GM12878 (cell line): Measurements from ENCODE around the gene OS9. TPM values are rescaled to one million over a fixed set of nuclear protein-coding genes. Genes with fewer than 3 reads are reported as not detected.
A peak's percentile ranks its signal among the peaks of the same experiment; 100 is the strongest.

ENCODE experiments used
- ATF7 ChIP-seq: fragments of 450-650 bp; IDR thresholded peaks from 2 replicates; pipeline ENCODE4 v1.6.1; 2016; ENCODE audit warnings: low read depth, mild to moderate bottlenecking
- CREM ChIP-seq: IDR thresholded peaks from 2 replicates; pipeline ENCODE4 v1.6.1; 2014; ENCODE audit warnings: antibody characterized with exemption, low read depth
- MXI1 ChIP-seq: fragments of 150-350 bp; IDR thresholded peaks from 2 replicates; pipeline ENCODE4 v1.6.1; 2011; ENCODE audit warnings: low read depth, mild to moderate bottlenecking, inconsistent platforms, low read length, improper control_type of control experiment
- PAX5 ChIP-seq: IDR thresholded peaks from 2 replicates; pipeline ENCODE4 v1.6.1; 2011; ENCODE audit warnings: low read depth, low read length, borderline replicate concordance
- WRNIP1 ChIP-seq: IDR thresholded peaks from 2 replicates; pipeline ENCODE4 v1.6.1; 2011; ENCODE audit warnings: low read depth, low read length, improper control_type of control experiment, borderline replicate concordance
- ZNF622 ChIP-seq: fragments of 450-650 bp; IDR thresholded peaks from 2 replicates; pipeline ENCODE4 v1.6.1; 2017; ENCODE audit warnings: mild to moderate bottlenecking, inconsistent platforms
- polyA plus RNA-seq, 11 experiments: library from polyadenylated mRNA; depleted of rRNA in 4 of 11; unstranded in 6 of 11; stranded (reverse) in 5 of 11; fragments of >200 nt; fragmentation: Nextera tagmentation in 4 of 11; fragmentation: Illumina TruSeq in 1 of 11; extraction: Ambion mirVana in 4 of 11; extraction: Trizol in 1 of 11; gene quantifications; 1 replicate in 1 of 11; 2 replicates in 10 of 11; pipeline versions ENCODE4 v1.2.1 to v1.2.3, GENCODE V29; 2011 to 2016; ENCODE audit warnings: inconsistent platforms in 2 of 11, missing spikeins in 2 of 11, low read depth in 1 of 11
- total RNA-seq, 4 experiments: library from RNA; depleted of rRNA in 3 of 4; stranded (reverse); fragments of >200 nt in 3 of 4; fragmentation: Illumina TruSeq in 1 of 4; extraction: Trizol in 1 of 4; gene quantifications; 2 replicates each; pipeline versions ENCODE4 v1.2.1 to v1.2.3, GENCODE V29; 2013 to 2021
- TF ChIP-seq, protein P1 (sequence below), 3 experiments: IDR thresholded peaks in 2 of 3; conservative IDR thresholded peaks in 1 of 3; 2 replicates each; pipeline ENCODE4 v1.5.1; 2011; ENCODE audit warnings: low read depth in 3 of 3, low read length in 3 of 3, mild to moderate bottlenecking in 3 of 3, control low read depth in 2 of 3, moderate library complexity in 2 of 3, inconsistent platforms in 1 of 3, mixed read lengths in 1 of 3; ENCODE audit not compliant: control insufficient read depth in 2 of 3, insufficient read depth in 1 of 3; ENCODE audit errors: extremely low read depth in 1 of 3
- TF ChIP-seq, protein P2 (sequence below): fragments of 450-650 bp; conservative IDR thresholded peaks from 2 replicates; pipeline ENCODE4 v1.6.1; 2017; ENCODE audit warnings: mild to moderate bottlenecking, moderate library complexity

Gene OS9
- total and polyA plus RNA-seq, 10 of the 15 experiments (the other 5 are each of a cell fraction or from before 2014, with no cell fraction given) = 5.2 to 106 (median 79.1) TPM

DNA sequence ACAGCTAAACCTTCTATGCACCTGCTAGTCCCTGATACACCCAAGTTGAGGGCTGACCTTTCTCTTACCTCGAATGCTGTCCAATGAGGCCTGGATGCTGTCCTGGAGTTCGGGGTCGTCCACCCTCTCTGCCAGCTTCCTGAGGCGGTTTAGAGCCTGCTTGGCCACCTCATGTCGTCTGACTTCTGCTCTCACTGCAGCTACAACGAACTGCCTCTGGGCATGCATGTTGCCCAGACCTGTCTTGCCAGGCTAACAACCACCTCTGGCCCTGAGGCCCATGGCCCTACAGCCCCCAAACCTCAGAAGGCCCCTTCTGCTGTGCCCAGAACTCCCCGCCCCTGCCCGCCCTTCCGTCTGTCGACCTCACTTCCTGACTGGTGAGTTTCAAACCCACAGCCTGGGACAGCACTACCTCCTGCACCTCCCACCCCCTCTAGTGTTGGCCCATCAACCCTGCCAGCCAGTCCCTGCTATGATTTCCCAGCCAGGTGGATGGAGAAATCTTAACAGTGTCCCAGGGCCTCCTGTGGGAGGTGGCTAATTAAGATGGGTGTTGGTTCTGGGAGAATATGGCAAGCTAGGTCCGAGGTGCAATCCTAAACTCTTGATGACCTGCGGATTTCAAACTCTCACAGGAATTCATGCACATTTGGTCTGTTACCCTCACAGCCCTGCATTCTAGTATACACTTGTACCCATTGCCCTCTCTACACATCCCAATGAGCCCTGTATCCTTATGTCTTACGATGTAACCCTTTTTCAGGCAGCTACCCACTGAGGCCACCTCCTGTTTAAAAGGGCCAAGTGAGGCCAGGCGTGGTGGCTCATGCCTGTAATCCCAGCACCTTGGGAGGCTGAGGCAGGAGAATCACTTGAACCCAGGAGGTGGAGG lies 48.2 kb downstream of the OS9 start (continued):
- TF ChIP-seq MXI1 (peak; percentile 33; the same call in 1 of the 2 replicates), ATF7 (0 out of 2 replicates have a peak, but pooled peaks have one; percentile 21), WRNIP1 (0 out of 2 replicates have a peak, but pooled peaks have one; percentile 40), CREM (peak; percentile 20; the same call in 1 of the 2 replicates), PAX5 (0 out of 2 replicates have a peak, but pooled peaks have one; percentile 4), ZNF622 (no peak)
- TF ChIP-seq, protein P1, sequence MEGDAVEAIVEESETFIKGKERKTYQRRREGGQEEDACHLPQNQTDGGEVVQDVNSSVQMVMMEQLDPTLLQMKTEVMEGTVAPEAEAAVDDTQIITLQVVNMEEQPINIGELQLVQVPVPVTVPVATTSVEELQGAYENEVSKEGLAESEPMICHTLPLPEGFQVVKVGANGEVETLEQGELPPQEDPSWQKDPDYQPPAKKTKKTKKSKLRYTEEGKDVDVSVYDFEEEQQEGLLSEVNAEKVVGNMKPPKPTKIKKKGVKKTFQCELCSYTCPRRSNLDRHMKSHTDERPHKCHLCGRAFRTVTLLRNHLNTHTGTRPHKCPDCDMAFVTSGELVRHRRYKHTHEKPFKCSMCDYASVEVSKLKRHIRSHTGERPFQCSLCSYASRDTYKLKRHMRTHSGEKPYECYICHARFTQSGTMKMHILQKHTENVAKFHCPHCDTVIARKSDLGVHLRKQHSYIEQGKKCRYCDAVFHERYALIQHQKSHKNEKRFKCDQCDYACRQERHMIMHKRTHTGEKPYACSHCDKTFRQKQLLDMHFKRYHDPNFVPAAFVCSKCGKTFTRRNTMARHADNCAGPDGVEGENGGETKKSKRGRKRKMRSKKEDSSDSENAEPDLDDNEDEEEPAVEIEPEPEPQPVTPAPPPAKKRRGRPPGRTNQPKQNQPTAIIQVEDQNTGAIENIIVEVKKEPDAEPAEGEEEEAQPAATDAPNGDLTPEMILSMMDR (IDR thresholded peaks at IDR 0.05 in 2 of 3, conservative IDR thresholded peaks at IDR 0.05 in 1 of 3; ENCODE audit: control insufficient read depth in 2 of 3, extremely low read depth in 1 of 3, insufficient read depth in 1 of 3, low read depth in 3 of 3, low read length in 3 of 3) = peak; percentile 69 to 81 (median 76)
- TF ChIP-seq, protein P2, sequence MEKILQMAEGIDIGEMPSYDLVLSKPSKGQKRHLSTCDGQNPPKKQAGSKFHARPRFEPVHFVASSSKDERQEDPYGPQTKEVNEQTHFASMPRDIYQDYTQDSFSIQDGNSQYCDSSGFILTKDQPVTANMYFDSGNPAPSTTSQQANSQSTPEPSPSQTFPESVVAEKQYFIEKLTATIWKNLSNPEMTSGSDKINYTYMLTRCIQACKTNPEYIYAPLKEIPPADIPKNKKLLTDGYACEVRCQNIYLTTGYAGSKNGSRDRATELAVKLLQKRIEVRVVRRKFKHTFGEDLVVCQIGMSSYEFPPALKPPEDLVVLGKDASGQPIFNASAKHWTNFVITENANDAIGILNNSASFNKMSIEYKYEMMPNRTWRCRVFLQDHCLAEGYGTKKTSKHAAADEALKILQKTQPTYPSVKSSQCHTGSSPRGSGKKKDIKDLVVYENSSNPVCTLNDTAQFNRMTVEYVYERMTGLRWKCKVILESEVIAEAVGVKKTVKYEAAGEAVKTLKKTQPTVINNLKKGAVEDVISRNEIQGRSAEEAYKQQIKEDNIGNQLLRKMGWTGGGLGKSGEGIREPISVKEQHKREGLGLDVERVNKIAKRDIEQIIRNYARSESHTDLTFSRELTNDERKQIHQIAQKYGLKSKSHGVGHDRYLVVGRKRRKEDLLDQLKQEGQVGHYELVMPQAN = no peak
